Measurements from ENCODE around the gene SYT8. TPM values are rescaled to one million over a fixed set of nuclear protein-coding genes. Genes with fewer than 3 reads are reported as not detected.

The SYT8 gene
- total RNA-seq, 3 donors from 2014 or later (not counting 1 experiment from before 2014, with no cell fraction given) = not detected

GRCh38 chr11:1821562-1821961 lies 13.2 kb upstream of the SYT8 start:
- Mint-ChIP-seq H3K9me3 (peaks cover 0 to 9% of the 10 kb centered on the region in 2 donors), H3K4me1 (peaks cover 5 to 6% of the 10 kb centered on the region in 2 donors), H3K27ac (no peak overlapping the region), H3K36me3 (no peaks in the 10 kb centered on the region), H3K4me3 (no peak overlapping the region), H3K27me3 (ENCODE audit: low read depth in 2 of 2) (peaks cover 0 to 7% of the 10 kb centered on the region in 2 donors)
- intact Hi-C loops (cut with micrococcal nuclease) = loop anchor here (10.0 kb wide), 1 partner anchor 47 kb away; no protein-coding TSS in a partner anchor
- no peak for TF ChIP-seq CTCF (IDR thresholded peaks at IDR 0.05)
- Histone ChIP-seq H3K9me3 (ENCODE audit: control insufficient read depth, insufficient read depth, low read length) (peaks cover 20% of the 10 kb centered on the region), H3K27me3 (ENCODE audit: control insufficient read depth, insufficient read depth, low read length) (no peaks in the 10 kb centered on the region), H3K4me1 (ENCODE audit: control insufficient read depth, insufficient read depth, low read length) (peaks cover 9% of the 10 kb centered on the region), H3K27ac (ENCODE audit: low read length) (no peak overlapping the region), H3K4me3 (ENCODE audit: low read length) (no peak overlapping the region), H3K36me3 (ENCODE audit: control insufficient read depth, insufficient read depth, low read length) (no peaks in the 10 kb centered on the region)
- ATAC-seq (no peak), DNase-seq (no peak)

GRCh38 chr11:1822648-1823375 lies 12.0 kb upstream of the SYT8 start:
- Histone ChIP-seq H3K27ac (ENCODE audit: low read length) (no peak overlapping the region), H3K4me3 (ENCODE audit: low read length) (no peak overlapping the region), H3K9me3 (ENCODE audit: control insufficient read depth, insufficient read depth, low read length) (peaks cover 17% of the 10 kb centered on the region), H3K4me1 (ENCODE audit: control insufficient read depth, insufficient read depth, low read length) (peaks cover 9% of the 10 kb centered on the region), H3K27me3 (ENCODE audit: control insufficient read depth, insufficient read depth, low read length) (no peaks in the 10 kb centered on the region), H3K36me3 (ENCODE audit: control insufficient read depth, insufficient read depth, low read length) (no peaks in the 10 kb centered on the region)
- Mint-ChIP-seq H3K4me1 (peaks cover 5 to 6% of the 10 kb centered on the region in 2 donors), H3K27ac (no peak overlapping the region), H3K9me3 (peaks cover 0 to 6% of the 10 kb centered on the region in 2 donors), H3K4me3 (no peak overlapping the region), H3K36me3 (no peaks in the 10 kb centered on the region), H3K27me3 (ENCODE audit: low read depth in 2 of 2) (peaks cover 6 to 10% of the 10 kb centered on the region in 2 donors)
- intact Hi-C loops (cut with micrococcal nuclease) = loop anchor here (10.0 kb wide), 1 partner anchor 48 kb away; no protein-coding TSS in a partner anchor
- 93% methylated on average over 8 of the region's 8 CpGs for WGBS (ENCODE audit: insufficient coverage)
- DNase-seq = no peak
- no peak for ATAC-seq
- no peak for TF ChIP-seq CTCF (IDR thresholded peaks at IDR 0.05)

- H3K4me1 Mint-ChIP-seq = peaks cover 3 to 6% of the 10 kb centered on the region in 2 donors
- DNase-seq (no peak), ATAC-seq (no peak)
- peaks cover 7% of the 10 kb centered on the region for H3K4me1 ChIP-seq (ENCODE audit: control insufficient read depth, insufficient read depth, low read length)
- WGBS (ENCODE audit: insufficient coverage) = 88% methylated on average over 19 of the region's 19 CpGs
- H3K9me3 Mint-ChIP-seq = peaks cover 0 to 6% of the 10 kb centered on the region in 2 donors
- H3K36me3 ChIP-seq (ENCODE audit: control insufficient read depth, insufficient read depth, low read length) = no peaks in the 10 kb centered on the region
- H3K4me3 ChIP-seq (ENCODE audit: low read length) = no peak overlapping the region
- TF ChIP-seq CTCF (IDR thresholded peaks at IDR 0.05) = no peak
- intact Hi-C loops (cut with micrococcal nuclease) = loop anchor here (10.0 kb wide), 1 partner anchor 49 kb away; no protein-coding TSS in a partner anchor
- peaks cover 10% of the 10 kb centered on the region for H3K9me3 ChIP-seq (ENCODE audit: control insufficient read depth, insufficient read depth, low read length)
- H3K27ac ChIP-seq (ENCODE audit: low read length) = no peak overlapping the region
- H3K27ac Mint-ChIP-seq = no peak overlapping the region
- H3K27me3 ChIP-seq (ENCODE audit: control insufficient read depth, insufficient read depth, low read length) = no peaks in the 10 kb centered on the region
- H3K4me3 Mint-ChIP-seq = no peak overlapping the region
- peaks cover 7 to 13% of the 10 kb centered on the region in 2 donors for H3K27me3 Mint-ChIP-seq (ENCODE audit: low read depth in 2 of 2)
- H3K36me3 Mint-ChIP-seq = no peaks in the 10 kb centered on the region
These were observed 11.2 kb upstream of the SYT8 start for GRCh38 chr11:1823376-1824220.

Data from natural killer cell (primary cell).